Hepatocyte (in vitro differentiated cells): Measurements from ENCODE around the gene DAW1. TPM values are rescaled to one million over a fixed set of nuclear protein-coding genes. Genes with fewer than 3 reads are reported as not detected.

Source experiments
- DNase-seq: peaks from one replicate; pipeline ENCODE4 v3.0.0-alpha.2; 2016; ENCODE audit warnings: low spot score
- H2AFZ ChIP-seq: fragments of 200-600 bp; sonication (generic); 2 replicates; pipeline ENCODE4 v1.6.0; 2016; ENCODE audit warnings: antibody characterized with exemption, mild to moderate bottlenecking
- H3K27ac ChIP-seq: fragments of 200-600 bp; sonication (generic); 2 replicates; pipeline ENCODE4 v1.5.1; 2016; ENCODE audit warnings: mild to moderate bottlenecking
- H3K27me3 ChIP-seq: fragments of 200-600 bp; sonication (generic); 2 replicates; pipeline ENCODE4 v1.6.1; 2016
- H3K36me3 ChIP-seq: fragments of 200-600 bp; sonication (generic); replicated peaks from 2 replicates; pipeline ENCODE4 v1.5.1; 2016; ENCODE audit warnings: low read depth; ENCODE audit not compliant: insufficient read depth
- H3K4me1 ChIP-seq: fragments of 200-600 bp; sonication (generic); 2 replicates; pipeline ENCODE4 v1.5.1; 2016; ENCODE audit warnings: mild to moderate bottlenecking, moderate library complexity; ENCODE audit not compliant: insufficient read depth
- H3K4me2 ChIP-seq: fragments of 200-600 bp; sonication (generic); 2 replicates; pipeline ENCODE4 v1.6.0; 2016
- H3K4me3 ChIP-seq: fragments of 200-600 bp; sonication (generic); 2 replicates; pipeline ENCODE4 v1.5.1; 2016; ENCODE audit warnings: mild to moderate bottlenecking
- H3K79me2 ChIP-seq: fragments of 200-600 bp; sonication (generic); 2 replicates; pipeline ENCODE4 v1.6.0; 2017; ENCODE audit warnings: mild to moderate bottlenecking
- H3K9me2 ChIP-seq: fragments of 200-600 bp; sonication (generic); replicated peaks from 2 replicates; pipeline ENCODE4 v1.6.0; 2017; ENCODE audit warnings: mild to moderate bottlenecking; ENCODE audit not compliant: insufficient read depth
- H3K9me3 ChIP-seq: fragments of 200-600 bp; sonication (generic); 2 replicates; pipeline ENCODE4 v1.5.1; 2016; ENCODE audit warnings: low read depth, mild to moderate bottlenecking
- H4K20me1 ChIP-seq: fragments of 200-600 bp; sonication (generic); 2 replicates; pipeline ENCODE4 v1.6.0; 2016; ENCODE audit warnings: mild to moderate bottlenecking; ENCODE audit not compliant: insufficient read depth, poor library complexity, severe bottlenecking
- CTCF ChIP-seq: fragments of 200-600 bp; sonication (generic); IDR thresholded peaks from 2 replicates; pipeline ENCODE4 v1.5.1; 2016; ENCODE audit warnings: antibody characterized with exemption, mild to moderate bottlenecking; ENCODE audit not compliant: poor library complexity
- EZH2 ChIP-seq: fragments of 200-600 bp; sonication (generic); IDR thresholded peaks from 2 replicates; pipeline ENCODE4 v1.6.1; 2016; ENCODE audit warnings: antibody characterized with exemption, mild to moderate bottlenecking, borderline replicate concordance
- EZH2phosphoT487 ChIP-seq: fragments of 200-600 bp; sonication (generic); IDR thresholded peaks from one replicate; pipeline ENCODE4 v1.6.1; 2018; ENCODE audit warnings: antibody characterized with exemption, mild to moderate bottlenecking, low read depth, moderate library complexity; ENCODE audit not compliant: unreplicated experiment, severe bottlenecking
- WGBS: methylation state at CpG from one replicate; pipeline ENCODE4 v1.1.6; 2016; ENCODE audit warnings: low lambda C conversion rate; ENCODE audit errors: missing lambda C conversion rate; 5-methylcytosine and 5-hydroxymethylcytosine counted together
- polyA plus RNA-seq: library from polyadenylated mRNA; unstranded; fragments of >200 nt; fragmentation: Nextera tagmentation; extraction: Ambion mirVana; gene quantifications from 2 replicates; pipeline ENCODE4 v1.2.1, GENCODE V29; 2016
- total RNA-seq: library from RNA; depleted of rRNA; stranded (reverse); fragments of >200 nt; gene quantifications from 2 replicates; pipeline ENCODE4 v1.2.3, GENCODE V29; 2014

The DAW1 gene
- total and polyA plus RNA-seq, 2 experiments from 2014 or later: 0.23 to 0.88 TPM

GRCh38 chr2:227906991-227907390 lies 35.6 kb downstream of the DAW1 start:
- Histone ChIP-seq H3K4me1 (no peaks in the 10 kb centered on the region), H3K9me3 (no peaks in the 10 kb centered on the region), H3K27me3 (no peaks in the 10 kb centered on the region), H4K20me1 (no peaks in the 10 kb centered on the region), H3K36me3 (no peaks in the 10 kb centered on the region), H3K9me2 (no peaks in the 10 kb centered on the region), H3K4me3 (no peak overlapping the region), H2AFZ (no peak overlapping the region), H3K4me2 (no peak overlapping the region), H3K79me2 (no peaks in the 10 kb centered on the region), H3K27ac (no peak overlapping the region)
- TF ChIP-seq EZH2 (no peak), EZH2phosphoT487 (no peak), CTCF (no peak)
- whole genome bisulfite sequencing: 93% methylated on average over 1 of the region's 1 CpG
- DNase-seq: no peak

- H4K20me1 ChIP-seq: no peaks in the 10 kb centered on the region
- no peaks in the 10 kb centered on the region for H3K4me1 ChIP-seq
- DNase-seq: no peak
- no peak for TF ChIP-seq EZH2
- TF ChIP-seq EZH2phosphoT487: no peak
- TF ChIP-seq CTCF: no peak
- H3K79me2 ChIP-seq: no peaks in the 10 kb centered on the region
- H3K36me3 ChIP-seq: no peaks in the 10 kb centered on the region
- 83% methylated on average over 7 of the region's 7 CpGs for WGBS
- H3K27me3 ChIP-seq: no peaks in the 10 kb centered on the region
- H3K9me3 ChIP-seq: no peaks in the 10 kb centered on the region
- H2AFZ ChIP-seq: no peak overlapping the region
- no peak overlapping the region for H3K4me2 ChIP-seq
- no peaks in the 10 kb centered on the region for H3K9me2 ChIP-seq
- no peak overlapping the region for H3K27ac ChIP-seq
- no peak overlapping the region for H3K4me3 ChIP-seq
Observed at GRCh38 chr2:227908266-227909054, 37.0 kb downstream of the DAW1 start.

GRCh38 chr2:227914362-227914761 lies 42.9 kb downstream of the DAW1 start:
- no peak overlapping the region for H2AFZ ChIP-seq
- no peaks in the 10 kb centered on the region for H3K9me3 ChIP-seq
- H3K4me3 ChIP-seq: no peak overlapping the region
- no peak overlapping the region for H3K4me2 ChIP-seq
- DNase-seq: no peak
- no peaks in the 10 kb centered on the region for H3K4me1 ChIP-seq
- 76% methylated on average over 2 of the region's 2 CpGs for WGBS
- no peaks in the 10 kb centered on the region for H3K27me3 ChIP-seq
- TF ChIP-seq CTCF (no peak), EZH2phosphoT487 (no peak), EZH2 (no peak)
- H3K27ac ChIP-seq: no peak overlapping the region
- H3K79me2 ChIP-seq: no peaks in the 10 kb centered on the region
- H4K20me1 ChIP-seq: no peaks in the 10 kb centered on the region
- no peaks in the 10 kb centered on the region for H3K36me3 ChIP-seq
- no peaks in the 10 kb centered on the region for H3K9me2 ChIP-seq
